Neuronal stem cell (in vitro differentiated cells): ENCODE data around the gene PIP5K1C.

ENCODE experiments used
- DNase-seq: peaks from one replicate; pipeline ENCODE4 v3.0.0-alpha.2; 2013; ENCODE audit warnings: low spot score
- H2AFZ ChIP-seq: one replicate; pipeline ENCODE4 v1.6.1; 2013; ENCODE audit warnings: mild to moderate bottlenecking, low read length, inconsistent platforms
- H2AK5ac ChIP-seq: 2 replicates; pipeline ENCODE4 v1.6.1; 2013; ENCODE audit warnings: low read depth, mild to moderate bottlenecking, inconsistent platforms, low read length, moderate library complexity, mixed read lengths
- H2BK120ac ChIP-seq: 2 replicates; pipeline ENCODE4 v1.6.1; 2013; ENCODE audit warnings: low read depth, mild to moderate bottlenecking, inconsistent platforms, low read length, moderate library complexity, mixed read lengths
- H2BK12ac ChIP-seq: one replicate; pipeline ENCODE4 v1.6.1; 2013; ENCODE audit warnings: low read length, inconsistent platforms
- H2BK15ac ChIP-seq: 2 replicates; pipeline ENCODE4 v1.6.1; 2013; ENCODE audit warnings: mild to moderate bottlenecking, low read length, inconsistent platforms, mixed read lengths
- H2BK5ac ChIP-seq: one replicate; pipeline ENCODE4 v1.6.1; 2013; ENCODE audit warnings: inconsistent platforms, mild to moderate bottlenecking, low read length, moderate library complexity
- H3K14ac ChIP-seq: one replicate; pipeline ENCODE4 v1.6.1; 2013; ENCODE audit warnings: low read length, inconsistent platforms
- H3K18ac ChIP-seq: 2 replicates; pipeline ENCODE4 v1.6.1; 2013; ENCODE audit warnings: low read length, inconsistent platforms
- H3K23ac ChIP-seq: 2 replicates; pipeline ENCODE4 v1.6.1; 2013; ENCODE audit warnings: low read depth, mild to moderate bottlenecking, mixed read lengths, low read length, inconsistent platforms; ENCODE audit not compliant: poor library complexity
- H3K27ac ChIP-seq: replicated peaks from 3 replicates; pipeline ENCODE4 v1.5.1; 2013; ENCODE audit warnings: low read length, inconsistent platforms
- H3K27me3 ChIP-seq, 3 experiments: 2 replicates each; pipeline ENCODE4 v1.6.1; 2013; ENCODE audit warnings: low read length in 3 of 3, mild to moderate bottlenecking in 2 of 3, inconsistent platforms in 1 of 3, low read depth in 1 of 3, mixed read lengths in 1 of 3, moderate library complexity in 1 of 3; ENCODE audit not compliant: control insufficient read depth in 3 of 3, insufficient read depth in 3 of 3
- H3K36me3 ChIP-seq, 2 donors: replicated peaks in 1 of 2; 2 replicates each; pipeline ENCODE4 v1.6.1; 2013; ENCODE audit warnings: low read length in 2 of 2; ENCODE audit not compliant: control insufficient read depth in 2 of 2, insufficient read depth in 2 of 2
- H3K4ac ChIP-seq: 2 replicates; pipeline ENCODE4 v1.6.1; 2013; ENCODE audit warnings: inconsistent platforms, mild to moderate bottlenecking, low read length, moderate library complexity
- H3K4me1 ChIP-seq, 2 donors: 1 replicate in 1 of 2; 2 replicates in 1 of 2; pipeline ENCODE4 v1.6.1; 2013; ENCODE audit warnings: low read length in 2 of 2, low read depth in 1 of 2; ENCODE audit not compliant: control insufficient read depth in 2 of 2, insufficient read depth in 1 of 2
- H3K4me2 ChIP-seq: one replicate; pipeline ENCODE4 v1.6.1; 2013; ENCODE audit warnings: mild to moderate bottlenecking, low read length, inconsistent platforms; ENCODE audit not compliant: insufficient read depth, poor library complexity, severe bottlenecking
- H3K4me3 ChIP-seq, 2 donors: 2 replicates each; pipeline ENCODE4 v1.5.1; 2013; ENCODE audit warnings: low read length in 2 of 2, mild to moderate bottlenecking in 2 of 2, inconsistent platforms in 1 of 2, moderate library complexity in 1 of 2
- H3K79me1 ChIP-seq: one replicate; pipeline ENCODE4 v1.6.1; 2013; ENCODE audit warnings: low read depth, mild to moderate bottlenecking, inconsistent platforms, low read length, moderate library complexity
- H3K9ac ChIP-seq: one replicate; pipeline ENCODE4 v1.6.1; 2013; ENCODE audit warnings: mild to moderate bottlenecking, low read depth, low read length, inconsistent platforms; ENCODE audit not compliant: poor library complexity
- H3K9me3 ChIP-seq, 2 donors: replicated peaks in 1 of 2; 2 replicates each; pipeline versions ENCODE3 to v1.6.1; 2013; ENCODE audit warnings: low read length in 2 of 2, mild to moderate bottlenecking in 2 of 2, inconsistent platforms in 1 of 2, low read depth in 1 of 2, mixed read lengths in 1 of 2, moderate library complexity in 1 of 2; ENCODE audit not compliant: control insufficient read depth in 2 of 2, insufficient read depth in 1 of 2
- H4K8ac ChIP-seq: one replicate; pipeline ENCODE4 v1.6.1; 2013; ENCODE audit warnings: low read depth, mild to moderate bottlenecking, inconsistent platforms, low read length, moderate library complexity
- H4K91ac ChIP-seq: one replicate; pipeline ENCODE4 v1.6.1; 2013; ENCODE audit warnings: low read length, low read depth, mild to moderate bottlenecking, inconsistent platforms; ENCODE audit not compliant: poor library complexity
- WGBS, 2 donors: extraction: QIAGEN DNeasy Blood & Tissue Kit; methylation state at CpG; one replicate each; pipeline ENCODE4 v1.1.7; 2013; ENCODE audit warnings: missing lambda C conversion rate in 2 of 2, mixed read lengths in 1 of 2; ENCODE audit not compliant: insufficient read length in 2 of 2, insufficient replicate concordance in 1 of 2; ENCODE audit errors: extremely low coverage in 2 of 2; 5-methylcytosine and 5-hydroxymethylcytosine counted together

PIP5K1C gene

GRCh38 chr19:3620145-3620816 lies 80.0 kb downstream of the PIP5K1C start:
- no peak overlapping the region for H4K91ac ChIP-seq
- H2BK120ac ChIP-seq: no peak overlapping the region
- H3K4ac ChIP-seq: no peak overlapping the region
- no peak overlapping the region for H2BK5ac ChIP-seq
- H3K9ac ChIP-seq: no peak overlapping the region
- H3K27ac ChIP-seq: no peak overlapping the region
- H2BK15ac ChIP-seq: no peak overlapping the region
- no peak overlapping the region for H3K14ac ChIP-seq
- H3K9me3 ChIP-seq: no peaks in the 10 kb centered on the region
- no peak overlapping the region for H3K18ac ChIP-seq
- peaks cover 3 to 51% of the 10 kb centered on the region in 2 donors for H3K36me3 ChIP-seq
- H3K27me3 ChIP-seq: no peaks in the 10 kb centered on the region
- no peak overlapping the region for H2BK12ac ChIP-seq
- no peak overlapping the region for H3K4me3 ChIP-seq
- WGBS, 2 donors: no CpG with 5 or more reads among the region's 19 CpGs
- H4K8ac ChIP-seq: no peak overlapping the region
- H3K4me2 ChIP-seq: no peak overlapping the region
- DNase-seq: no peak
- H2AK5ac ChIP-seq: no peak overlapping the region
- H3K23ac ChIP-seq: no peak overlapping the region
- no peaks in the 10 kb centered on the region for H3K4me1 ChIP-seq
- H3K79me1 ChIP-seq: peaks cover 8% of the 10 kb centered on the region
- H2AFZ ChIP-seq: no peak overlapping the region

- Histone ChIP-seq H3K9ac (peak overlapping the region; percentile 21), H3K4me1 (no peaks in the 10 kb centered on the region), H3K23ac (no peak overlapping the region), H2BK12ac (no peak overlapping the region), H4K8ac (no peak overlapping the region), H2BK15ac (no peak overlapping the region), H3K14ac (no peak overlapping the region), H3K79me1 (peaks cover 10% of the 10 kb centered on the region), H3K18ac (no peak overlapping the region), H2AFZ (no peak overlapping the region), H3K27ac (no peak overlapping the region), H3K27me3 (no peaks in the 10 kb centered on the region), H4K91ac (no peak overlapping the region), H3K9me3 (no peaks in the 10 kb centered on the region), H2BK120ac (no peak overlapping the region), H2BK5ac (no peak overlapping the region), H3K4ac (no peak overlapping the region), H3K4me2 (no peak overlapping the region), H2AK5ac (no peak overlapping the region), H3K4me3 (no peak overlapping the region), H3K36me3 (peaks cover 6 to 51% of the 10 kb centered on the region in 2 donors)
- no peak for DNase-seq
- no CpG with 5 or more reads among the region's 17 CpGs for WGBS, 2 donors
Observed at GRCh38 chr19:3619631-3620012, 80.6 kb downstream of the PIP5K1C start.

- Histone ChIP-seq H2AFZ (no peak overlapping the region), H3K4me1 (no peaks in the 10 kb centered on the region), H3K18ac (no peak overlapping the region), H3K9me3 (no peaks in the 10 kb centered on the region), H3K23ac (peak overlapping the region; percentile 80), H2BK12ac (peak overlapping the region; percentile 73), H4K91ac (no peak overlapping the region), H3K79me1 (peaks cover 10% of the 10 kb centered on the region), H3K4me2 (no peak overlapping the region), H2AK5ac (peak overlapping the region; percentile 32), H3K27me3 (no peaks in the 10 kb centered on the region), H3K27ac (no peak overlapping the region), H2BK5ac (no peak overlapping the region), H3K14ac (no peak overlapping the region), H3K4me3 (peak overlapping the region in 1 of 2 donors; percentile 61), H3K4ac (no peak overlapping the region), H3K36me3 (peaks cover 6 to 51% of the 10 kb centered on the region in 2 donors), H3K9ac (peak overlapping the region; percentile 21), H2BK15ac (peak overlapping the region; percentile 26), H4K8ac (peak overlapping the region; percentile 82), H2BK120ac (no peak overlapping the region)
- WGBS, 2 donors: no CpG with 5 or more reads among the region's 31 CpGs
- DNase-seq: no peak
Observed at GRCh38 chr19:3618811-3619630, 81.2 kb downstream of the PIP5K1C start.

- Histone ChIP-seq H2BK15ac (peak overlapping the region; percentile 26), H3K4ac (no peak overlapping the region), H2BK120ac (no peak overlapping the region), H3K27me3 (no peaks in the 10 kb centered on the region), H4K8ac (no peak overlapping the region), H3K36me3 (peaks cover 6 to 47% of the 10 kb centered on the region in 2 donors), H3K4me2 (no peak overlapping the region), H3K27ac (no peak overlapping the region), H3K14ac (peak overlapping the region; percentile 56), H2AFZ (no peak overlapping the region), H2BK12ac (no peak overlapping the region), H3K9me3 (no peaks in the 10 kb centered on the region), H3K18ac (peak overlapping the region; percentile 19), H3K4me3 (no peak overlapping the region), H3K9ac (no peak overlapping the region), H3K79me1 (peaks cover 10% of the 10 kb centered on the region), H4K91ac (no peak overlapping the region), H3K4me1 (no peaks in the 10 kb centered on the region), H2AK5ac (peak overlapping the region; percentile 28), H3K23ac (peak overlapping the region; percentile 80), H2BK5ac (no peak overlapping the region)
- no peak for DNase-seq
- no CpG with 5 or more reads among the region's 31 CpGs for WGBS, 2 donors
Observed at GRCh38 chr19:3618144-3618810, 82.0 kb downstream of the PIP5K1C start.
